ENCODE data around the gene NUP205.

DNA sequence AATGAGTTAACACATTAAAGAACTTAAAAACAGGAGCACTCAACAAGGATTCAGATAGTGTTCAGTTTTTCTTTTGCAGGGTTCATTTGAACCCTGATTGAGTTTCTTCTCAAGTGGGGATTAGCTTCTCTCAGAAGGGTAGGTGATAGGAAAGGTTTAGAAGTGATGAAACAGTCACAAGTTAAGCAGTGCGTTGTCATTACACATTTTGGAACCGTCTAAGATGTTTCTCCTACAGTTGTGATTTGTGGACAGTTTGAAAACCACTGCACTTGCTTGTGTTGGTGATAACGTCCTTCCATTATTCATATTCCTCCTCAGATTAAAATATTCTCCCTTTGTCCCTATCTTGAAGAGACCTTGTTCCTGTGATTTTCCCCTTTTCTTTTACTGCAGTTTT lies 107.3 kb downstream of the NUP205 start:
- TF ChIP-seq, protein P1, sequence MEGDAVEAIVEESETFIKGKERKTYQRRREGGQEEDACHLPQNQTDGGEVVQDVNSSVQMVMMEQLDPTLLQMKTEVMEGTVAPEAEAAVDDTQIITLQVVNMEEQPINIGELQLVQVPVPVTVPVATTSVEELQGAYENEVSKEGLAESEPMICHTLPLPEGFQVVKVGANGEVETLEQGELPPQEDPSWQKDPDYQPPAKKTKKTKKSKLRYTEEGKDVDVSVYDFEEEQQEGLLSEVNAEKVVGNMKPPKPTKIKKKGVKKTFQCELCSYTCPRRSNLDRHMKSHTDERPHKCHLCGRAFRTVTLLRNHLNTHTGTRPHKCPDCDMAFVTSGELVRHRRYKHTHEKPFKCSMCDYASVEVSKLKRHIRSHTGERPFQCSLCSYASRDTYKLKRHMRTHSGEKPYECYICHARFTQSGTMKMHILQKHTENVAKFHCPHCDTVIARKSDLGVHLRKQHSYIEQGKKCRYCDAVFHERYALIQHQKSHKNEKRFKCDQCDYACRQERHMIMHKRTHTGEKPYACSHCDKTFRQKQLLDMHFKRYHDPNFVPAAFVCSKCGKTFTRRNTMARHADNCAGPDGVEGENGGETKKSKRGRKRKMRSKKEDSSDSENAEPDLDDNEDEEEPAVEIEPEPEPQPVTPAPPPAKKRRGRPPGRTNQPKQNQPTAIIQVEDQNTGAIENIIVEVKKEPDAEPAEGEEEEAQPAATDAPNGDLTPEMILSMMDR (IDR thresholded peaks at IDR 0.05 in 8 of 11, conservative IDR thresholded peaks at IDR 0.05 in 3 of 11) = no peak
- TF ChIP-seq POLR2AphosphoS5 (IDR thresholded peaks at IDR 0.05) = no peak
